HG03342 (cell line): Measurements from ENCODE around the gene HERC4.

Source experiments
- ATAC-seq: cut with Tn5 transposase; IDR thresholded peaks from one replicate; pipeline ENCODE4 v1.9.1; 2021; ENCODE audit warnings: mild to moderate bottlenecking, moderate library complexity; ENCODE audit not compliant: unreplicated experiment

Gene HERC4

DNA sequence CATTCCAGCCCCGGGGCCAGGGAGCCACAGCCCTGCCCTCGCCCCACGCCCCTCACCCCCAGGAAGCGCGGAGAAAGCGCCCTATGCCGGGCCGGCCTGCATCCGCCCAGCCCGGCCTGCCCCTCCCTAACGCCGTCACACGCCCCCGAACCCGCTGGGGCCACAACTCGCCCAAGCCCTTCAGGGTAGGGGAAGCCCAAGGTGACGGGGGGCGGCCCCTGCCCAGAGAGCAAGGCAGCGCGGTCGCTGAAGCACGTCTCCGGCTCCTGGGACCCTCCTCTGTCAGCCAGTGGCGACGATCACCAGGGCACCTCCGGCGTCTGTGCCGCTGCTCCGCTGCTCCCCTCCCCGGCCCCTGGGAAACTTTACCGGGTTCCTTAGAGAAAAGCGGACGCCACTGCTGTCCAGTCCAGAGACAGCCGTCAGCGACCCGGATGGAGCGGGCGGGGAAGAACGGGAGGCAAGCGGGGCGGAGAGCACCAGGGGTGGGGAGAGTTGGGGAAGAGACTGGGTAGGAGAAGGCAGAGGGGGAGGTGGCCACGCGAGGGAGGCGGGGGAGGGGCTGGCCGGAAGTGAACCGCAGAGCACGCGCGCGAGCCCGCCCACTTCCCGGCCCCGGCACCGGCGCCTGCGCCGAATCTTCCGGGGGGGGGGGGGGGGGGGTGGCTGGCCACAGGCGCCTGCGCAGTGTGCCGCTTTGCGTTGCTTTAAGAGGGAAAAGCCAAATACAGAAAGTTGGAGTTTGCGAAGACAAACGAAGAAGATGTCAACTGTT is at the start of gene HERC4:
Gene HERC4, minus strand, starts transcription at position 509 of the 775 bp plus-strand sequence. CDS start 2,175 bp downstream, outside the sequence.
- peak; percentile 87 for ATAC-seq

- ATAC-seq: no peak
Observed at GRCh38 chr10:68124718-68125117, 49.6 kb upstream of the HERC4 start.

- no peak for ATAC-seq
Observed at GRCh38 chr10:68121852-68122251, 46.8 kb upstream of the HERC4 start.

- ATAC-seq: no peak
Observed at GRCh38 chr10:68121020-68121743, 46.1 kb upstream of the HERC4 start.

- ATAC-seq: no peak
Observed at GRCh38 chr10:68118657-68119056, 43.6 kb upstream of the HERC4 start.

- no peak for ATAC-seq
Observed at GRCh38 chr10:68112837-68113236, 37.8 kb upstream of the HERC4 start.

DNA sequence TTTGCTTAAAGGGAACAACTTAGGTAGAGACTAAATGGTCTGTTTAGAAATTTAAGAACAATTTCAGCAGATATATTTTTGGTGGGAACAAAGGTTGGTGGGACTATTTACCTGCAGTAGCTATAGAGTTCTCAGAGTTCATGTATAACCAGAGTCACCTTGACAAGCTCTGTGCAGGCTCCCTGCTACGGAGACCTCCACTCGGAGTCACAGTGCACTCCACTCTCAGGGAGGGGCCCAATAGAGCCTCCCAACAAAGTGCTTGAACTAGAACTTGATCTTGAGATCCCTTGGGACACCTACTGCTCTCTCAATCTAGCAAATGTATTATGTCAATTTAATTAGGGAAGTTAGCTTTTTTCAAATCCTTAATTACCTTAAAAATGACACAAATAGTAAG is 36.5 kb upstream of the HERC4 start:
- ATAC-seq: no peak

GRCh38 chr10:68110027-68110426 is 34.9 kb upstream of the HERC4 start:
- no peak for ATAC-seq

DNA sequence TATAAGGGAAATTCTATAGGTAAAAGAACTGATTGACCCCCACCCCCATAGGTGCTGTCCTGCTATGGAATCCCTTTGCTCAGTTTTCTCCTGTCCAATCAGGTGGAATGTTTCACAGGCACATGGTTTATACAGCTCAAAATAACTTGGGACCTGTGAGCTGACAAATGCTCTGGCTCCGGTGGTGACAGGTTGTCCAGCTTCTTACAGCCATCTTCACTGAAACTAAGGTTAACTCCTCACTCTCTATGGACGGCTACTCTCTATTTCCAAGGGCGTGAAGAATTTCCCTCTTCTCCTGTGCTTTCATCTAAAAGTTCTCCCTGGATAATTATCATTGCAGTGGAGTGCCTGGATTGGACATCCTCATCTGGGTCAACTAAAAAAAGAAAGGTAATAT is 34.2 kb upstream of the HERC4 start, which contains the start of gene MYPN:
Gene MYPN, plus strand, starts transcription at position 158 of the 400 bp plus-strand sequence. CDS start 11,951 bp downstream, outside the sequence.
- no peak for ATAC-seq

- ATAC-seq: no peak
Observed at GRCh38 chr10:68108653-68109052, 33.6 kb upstream of the HERC4 start.

DNA sequence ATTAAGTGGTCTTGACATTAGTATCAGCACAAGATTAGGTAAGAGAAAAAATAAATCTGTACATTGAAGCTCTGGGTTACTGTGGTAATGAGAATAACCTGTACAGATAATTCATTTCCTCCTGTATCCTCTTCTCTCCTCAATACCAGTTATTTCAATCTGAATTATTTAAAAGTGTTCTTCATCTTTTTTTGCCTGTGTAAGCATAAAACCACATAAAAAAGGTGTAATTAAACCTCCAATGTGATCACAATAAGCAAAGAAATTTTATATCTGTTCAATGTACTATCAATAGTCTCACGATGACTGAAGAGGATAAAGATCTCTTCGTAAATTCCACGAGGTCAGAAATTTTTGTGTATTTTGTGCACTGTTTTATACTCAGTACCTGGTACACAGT is 33.0 kb upstream of the HERC4 start:
- no peak for ATAC-seq

DNA sequence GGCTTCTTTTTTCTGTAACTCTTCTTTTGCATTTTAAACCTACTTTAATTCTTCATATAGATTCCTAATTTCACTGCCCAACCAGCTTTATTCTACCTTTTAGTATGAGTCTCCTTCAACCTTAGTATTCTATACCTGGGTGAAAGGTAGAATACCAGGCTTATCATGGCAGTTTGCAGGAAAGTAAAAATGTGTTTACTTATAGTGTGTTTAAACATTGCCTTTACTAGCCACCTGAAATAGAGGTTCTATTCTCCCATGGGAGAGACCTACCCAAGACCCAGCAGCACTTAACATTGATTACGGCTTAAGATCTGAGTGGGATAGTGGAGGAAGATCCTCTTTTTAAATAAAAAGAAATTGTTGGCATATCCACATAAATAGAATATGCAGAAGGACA is 32.6 kb upstream of the HERC4 start:
- no peak for ATAC-seq

- no peak for ATAC-seq
Observed at GRCh38 chr10:68106656-68107055, 31.6 kb upstream of the HERC4 start.

DNA sequence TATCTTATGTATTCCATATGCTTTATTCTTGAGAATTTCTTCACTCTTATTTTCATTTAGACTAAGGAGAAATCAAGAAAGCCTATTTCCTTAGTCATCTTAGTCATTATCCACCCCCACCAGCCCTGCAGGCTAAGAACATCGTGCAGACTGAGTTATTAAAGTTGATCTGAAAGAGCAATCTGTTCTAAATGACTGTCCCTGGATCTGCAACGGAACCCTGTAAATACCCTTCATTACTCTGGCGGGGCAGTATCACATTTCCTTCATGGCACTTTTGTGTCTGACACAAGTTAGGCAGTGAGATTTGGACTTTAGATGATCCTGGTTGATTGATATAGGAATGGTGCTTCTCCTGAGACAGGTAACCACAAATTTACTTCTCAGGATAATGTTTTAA is 30.7 kb upstream of the HERC4 start:
- no peak for ATAC-seq

DNA sequence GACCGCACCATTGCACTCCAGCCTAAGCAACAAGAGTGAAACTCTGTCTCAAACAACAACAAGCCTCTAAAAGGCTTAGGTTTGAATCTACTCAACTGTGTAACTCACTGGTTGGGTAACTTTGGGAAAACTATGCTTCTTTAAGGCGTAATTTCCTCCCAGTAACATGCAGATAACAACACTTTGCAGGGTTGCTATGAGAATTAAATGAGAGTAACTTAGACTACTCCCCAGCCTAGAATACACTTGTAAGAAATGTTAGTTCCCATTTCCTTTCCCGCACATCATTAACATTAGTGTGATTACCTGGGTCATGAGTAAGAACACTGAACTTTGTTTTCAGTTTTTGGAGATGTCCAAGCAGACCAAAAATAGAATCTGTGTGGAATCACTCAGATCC is 28.8 kb upstream of the HERC4 start:
- no peak for ATAC-seq

DNA sequence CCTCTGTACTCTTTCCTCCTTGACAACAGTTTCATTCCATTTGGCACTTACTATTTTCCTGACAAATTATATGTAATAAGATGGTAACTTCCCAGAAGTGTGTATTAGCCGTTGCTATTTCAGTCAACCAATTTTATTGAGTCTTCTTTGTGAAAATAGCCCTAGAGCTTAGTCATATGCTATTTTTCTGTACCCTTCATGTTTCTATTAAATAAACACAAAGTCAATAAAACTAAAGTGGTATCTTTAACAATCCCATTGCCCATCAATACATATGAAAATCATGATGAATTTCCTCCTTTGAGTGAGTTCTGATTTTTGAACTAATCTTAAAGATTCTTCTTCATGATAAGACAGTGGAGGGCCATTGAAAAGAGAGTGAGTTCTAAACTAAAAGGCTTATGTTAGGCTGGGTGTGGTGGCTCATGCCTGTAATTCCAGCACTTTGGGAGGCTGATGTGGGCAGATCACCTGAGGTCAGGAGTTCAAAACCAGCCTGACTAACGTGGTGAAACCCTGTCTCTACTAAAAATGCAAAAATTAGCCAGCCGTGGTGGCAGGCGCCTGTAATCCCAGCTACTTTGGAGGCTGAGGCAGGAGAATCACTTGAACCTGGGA is 28.3 kb upstream of the HERC4 start:
- ATAC-seq: no peak

DNA sequence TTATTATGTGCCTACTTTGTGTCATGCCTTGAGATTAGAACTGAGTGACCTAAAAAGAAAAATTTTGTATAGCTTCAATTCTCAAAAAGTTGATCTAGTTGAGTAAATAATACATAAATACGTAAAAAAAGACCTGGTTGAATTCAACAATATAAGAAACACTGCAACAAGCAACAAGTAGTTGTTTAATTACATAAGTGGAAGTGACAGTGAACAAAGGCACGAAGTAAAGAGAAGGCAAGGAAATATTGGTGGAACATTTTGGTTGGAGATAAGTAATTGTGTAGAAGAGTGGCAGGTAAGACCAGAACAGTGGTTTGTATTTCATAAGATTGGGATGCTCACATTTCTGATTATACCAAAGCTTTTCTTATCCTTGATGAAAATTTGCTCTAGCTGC is 26.0 kb upstream of the HERC4 start:
- no peak for ATAC-seq

DNA sequence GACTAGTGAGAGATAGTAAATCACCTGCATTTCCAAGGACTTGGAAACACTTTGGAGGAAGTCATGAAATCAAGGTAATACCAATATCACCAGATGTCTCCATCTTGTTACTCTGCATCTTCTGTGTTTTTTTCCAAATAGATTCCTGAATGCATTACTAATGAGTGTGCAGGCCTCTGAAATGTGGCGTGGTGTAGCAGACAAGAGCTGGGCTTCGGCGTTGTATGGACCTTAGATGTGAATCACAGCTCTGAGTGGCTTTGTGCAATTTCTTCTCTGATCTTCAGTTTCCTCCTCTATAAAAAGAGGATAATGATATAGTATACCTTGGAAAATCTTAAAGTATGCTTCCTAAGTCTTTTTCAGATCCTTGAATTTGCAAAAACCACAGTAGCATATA is 24.7 kb upstream of the HERC4 start:
- no peak for ATAC-seq

- ATAC-seq: no peak
Observed at GRCh38 chr10:68096913-68097516, 21.9 kb upstream of the HERC4 start.

DNA sequence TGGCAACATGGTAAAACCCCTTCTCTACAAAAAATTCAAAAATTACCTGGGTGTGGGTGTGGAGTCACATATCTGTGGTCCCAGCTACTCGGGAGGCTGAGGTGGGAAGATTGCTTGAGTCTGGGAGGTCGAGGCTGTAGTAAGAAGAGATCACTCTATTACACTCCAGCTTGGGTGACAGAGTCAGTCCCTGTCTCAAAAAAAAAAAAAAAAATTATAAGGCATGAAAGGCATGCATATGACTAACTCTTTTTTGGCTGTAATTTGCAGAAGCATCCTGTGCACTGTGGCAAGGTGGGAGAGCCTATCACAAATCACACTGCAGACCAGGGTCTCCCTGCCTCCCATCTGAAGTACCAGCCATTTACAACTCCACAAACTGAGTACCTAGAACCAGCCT is 20.1 kb upstream of the HERC4 start:
- ATAC-seq: no peak

- ATAC-seq: no peak
Observed at GRCh38 chr10:68092512-68092911, 17.4 kb upstream of the HERC4 start.
